HPDE6-E6E7 (cell line): ENCODE measurements around the gene CYP2A6.
"Not testable (repeated sequence)": the region's sequence is repeated elsewhere in the genome, so short reads cannot be mapped to it uniquely, and the experiment has no call there.

Source experiments
- DNase-seq: peaks from one replicate; pipeline ENCODE4 v3.0.0; 2011; ENCODE audit warnings: missing footprints; ENCODE audit errors: extremely low spot score

CYP2A6 gene

DNA sequence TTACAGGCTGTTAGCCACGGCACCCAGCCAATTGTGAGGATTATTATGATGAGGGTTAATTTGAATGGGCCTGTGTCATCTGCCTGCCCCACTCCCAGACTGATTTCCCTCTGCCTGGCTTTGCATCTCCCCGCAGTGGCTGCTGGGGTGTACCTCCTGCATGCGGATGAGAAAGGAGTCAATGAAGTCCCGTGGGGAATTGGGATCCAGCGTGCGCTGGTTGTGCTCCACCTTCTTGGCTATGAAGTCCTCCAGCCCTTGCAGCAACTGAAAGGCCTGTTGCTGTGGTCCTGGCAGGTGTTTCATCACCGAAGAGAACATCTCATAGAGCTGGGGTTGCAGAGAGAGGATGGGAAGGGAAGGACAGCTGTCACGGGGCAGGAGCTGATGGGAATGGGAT is 3.5 kb downstream of the CYP2A6 start:
- DNase-seq, result not testable (repeated sequence)

DNA sequence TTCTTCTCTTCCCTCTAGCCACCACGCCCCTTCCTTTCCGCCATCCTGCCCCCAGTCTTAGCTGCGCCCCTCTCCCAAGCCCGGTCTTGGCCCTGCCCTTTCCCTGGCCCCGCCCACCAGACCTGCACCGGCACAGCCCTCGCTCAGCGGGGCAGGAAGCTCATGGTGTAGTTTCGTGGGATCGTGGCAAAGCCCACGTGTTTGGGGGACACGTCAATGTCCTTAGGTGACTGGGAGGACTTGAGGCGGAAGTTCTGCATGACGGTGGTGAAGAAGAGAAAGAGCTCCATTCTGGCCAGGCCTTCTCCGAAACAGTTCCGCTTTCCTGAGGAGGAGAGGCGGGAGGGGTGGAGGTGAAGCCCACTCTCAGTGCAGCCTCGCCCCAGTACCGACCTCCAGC is 6.6 kb downstream of the CYP2A6 start:
- DNase-seq, result not testable (repeated sequence)

DNA sequence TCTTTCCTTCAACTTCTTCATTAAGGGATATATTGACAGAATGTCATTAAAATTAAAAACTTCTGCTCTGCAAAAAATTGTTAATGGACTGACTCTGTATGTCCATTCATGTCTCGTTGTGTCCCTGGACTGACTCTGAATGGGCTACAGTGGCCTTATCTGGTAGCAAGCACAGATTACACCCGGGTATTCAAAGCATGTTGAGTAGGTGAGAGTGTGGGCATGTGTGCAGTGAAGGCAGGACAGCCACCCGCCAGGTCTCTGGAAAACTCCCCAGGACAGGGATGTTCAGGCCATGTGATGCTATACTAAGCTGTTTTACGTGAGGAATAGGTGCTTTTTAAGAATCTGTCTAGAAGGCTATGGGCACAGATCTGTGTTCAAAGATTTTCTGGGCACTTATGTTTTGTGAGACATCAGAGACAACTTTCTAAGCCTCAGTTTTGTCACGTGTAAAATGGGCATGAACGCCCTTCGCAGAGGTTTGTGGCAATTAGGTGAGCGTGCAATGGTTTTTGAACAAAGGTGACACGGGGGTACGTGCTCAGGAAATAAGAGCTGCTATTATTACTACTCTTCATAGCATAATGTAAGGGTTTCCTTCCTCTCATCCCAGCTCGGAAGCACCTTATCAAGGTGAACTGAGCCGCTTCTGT is 7.1 kb downstream of the CYP2A6 start:
- not testable (repeated sequence) for DNase-seq

DNA sequence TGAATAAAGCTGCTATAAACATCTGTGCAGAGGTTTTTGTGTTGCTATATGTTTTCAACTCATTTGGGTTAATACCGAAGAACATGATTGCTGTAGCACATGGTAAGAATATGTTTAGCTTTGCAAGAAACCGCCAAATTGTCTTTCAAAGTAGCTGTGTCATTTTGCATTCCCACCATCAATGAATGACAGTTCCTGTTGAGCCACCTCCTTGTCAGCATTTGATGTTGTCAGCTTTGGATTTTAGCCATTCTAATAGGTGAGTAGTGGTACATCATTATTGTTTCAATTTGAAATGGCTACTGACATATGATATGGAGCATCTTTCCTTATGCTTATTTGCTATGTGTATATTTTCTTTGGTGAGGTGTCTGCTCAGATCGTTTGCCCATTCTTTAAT is 8.2 kb downstream of the CYP2A6 start:
- not testable (repeated sequence) for DNase-seq

DNA sequence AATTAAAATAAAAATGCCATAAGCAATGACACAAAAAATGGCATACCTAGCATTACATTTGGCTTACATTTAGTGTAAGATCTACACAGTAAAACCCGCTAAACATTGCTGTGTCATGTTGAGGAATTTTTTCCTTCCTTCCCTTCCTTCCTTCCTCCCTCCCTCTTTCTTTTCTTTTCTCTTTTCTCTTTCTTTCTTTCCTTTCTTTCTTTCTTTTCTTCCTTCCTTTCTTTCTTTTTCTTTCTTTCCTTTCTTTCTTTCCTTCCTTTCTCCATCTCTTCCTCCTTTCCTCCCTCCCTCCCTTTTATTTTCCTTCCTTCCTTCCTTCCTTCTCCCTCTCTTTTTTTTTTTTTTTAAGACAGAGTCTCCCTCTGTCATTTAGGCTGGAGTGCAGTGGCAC is 11.8 kb downstream of the CYP2A6 start:
- not testable (repeated sequence) for DNase-seq

DNA sequence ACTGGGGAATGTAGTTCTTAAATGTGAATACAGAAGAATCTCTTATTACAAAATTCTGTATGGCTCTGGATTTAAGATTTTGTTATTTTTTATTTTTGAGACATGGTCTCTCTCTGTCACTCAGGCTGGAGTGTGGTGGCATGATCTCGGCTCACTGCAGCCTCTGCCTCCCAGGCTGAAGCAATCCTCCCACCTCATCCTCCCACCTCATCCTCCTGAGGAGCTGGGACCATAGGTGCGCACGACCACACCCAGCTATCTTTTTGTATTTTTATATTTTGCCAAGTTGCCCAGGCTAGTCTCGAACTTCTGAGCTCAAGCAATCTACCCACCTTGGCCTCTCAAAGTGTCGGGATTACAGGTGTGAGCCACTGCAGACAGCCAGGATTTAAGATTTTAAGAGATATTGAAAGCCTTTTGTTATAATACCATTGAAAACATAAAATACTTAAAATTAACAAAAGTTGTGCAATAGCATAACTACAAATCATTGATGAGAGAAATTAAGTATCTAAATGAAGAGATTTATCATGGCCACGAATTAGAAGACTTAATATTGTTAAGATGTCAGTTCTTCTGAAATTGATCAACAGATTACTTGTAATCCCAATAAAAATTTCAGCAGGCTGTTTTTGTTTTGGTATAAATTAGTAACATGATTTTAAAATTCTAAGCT is 13.4 kb downstream of the CYP2A6 start:
- DNase-seq, result no peak

DNA sequence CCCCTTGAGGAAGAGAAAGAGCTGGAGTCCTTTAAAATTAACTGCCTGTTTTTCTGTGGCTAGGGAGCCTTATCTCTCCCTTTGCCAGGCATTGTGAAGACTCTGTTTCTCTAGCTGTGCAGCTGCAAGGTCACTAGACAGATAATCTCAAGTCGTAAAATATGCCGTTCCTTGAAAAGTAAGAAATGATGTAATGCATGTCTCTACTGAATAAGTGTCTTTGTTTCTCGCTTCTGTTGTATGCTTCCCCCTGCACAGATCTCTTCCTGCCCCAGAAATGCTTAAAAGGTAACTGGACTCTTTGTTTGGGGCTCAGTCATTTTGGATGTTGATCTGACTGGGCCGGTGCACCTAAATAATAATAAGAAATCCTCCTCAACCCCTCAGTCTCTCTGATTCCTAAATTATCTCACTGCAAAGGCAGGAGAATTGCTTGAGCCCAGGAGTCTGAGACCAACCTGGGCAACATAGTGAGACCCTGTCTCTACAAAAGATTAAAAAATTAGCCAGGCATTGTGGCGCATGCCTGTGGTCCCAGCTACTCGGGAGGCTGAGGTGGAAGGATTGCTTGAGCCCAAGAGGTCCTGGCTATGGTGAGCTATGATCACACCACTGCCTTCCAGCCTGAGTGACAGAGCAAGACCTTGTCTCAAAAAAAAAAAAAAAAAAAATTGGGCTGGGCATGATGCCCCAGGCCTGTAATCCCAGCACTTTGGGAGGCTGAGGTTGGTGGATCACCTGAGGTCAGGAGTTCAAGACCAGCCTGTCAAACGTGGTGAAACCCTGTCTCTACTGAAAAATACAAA is 16.3 kb downstream of the CYP2A6 start:
- DNase-seq, result not testable (repeated sequence)

DNA sequence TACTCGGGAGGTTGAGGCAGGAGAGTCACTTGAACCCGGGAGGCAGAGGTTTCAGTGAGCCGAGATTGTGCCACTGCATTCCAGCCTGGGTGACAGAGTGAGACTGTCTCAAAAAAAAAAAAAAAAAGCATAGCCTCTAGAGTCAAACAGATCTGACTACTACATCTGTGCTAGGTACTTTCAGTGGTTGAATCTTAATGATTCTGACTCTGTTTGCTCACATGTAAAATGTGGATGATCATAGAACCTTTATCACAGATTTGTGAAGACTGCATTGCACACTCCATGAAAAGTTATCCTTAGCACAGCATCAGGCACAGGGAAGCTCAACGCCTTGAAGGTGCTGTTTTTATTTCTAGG is 17.8 kb downstream of the CYP2A6 start:
- DNase-seq, result not testable (repeated sequence)

DNA sequence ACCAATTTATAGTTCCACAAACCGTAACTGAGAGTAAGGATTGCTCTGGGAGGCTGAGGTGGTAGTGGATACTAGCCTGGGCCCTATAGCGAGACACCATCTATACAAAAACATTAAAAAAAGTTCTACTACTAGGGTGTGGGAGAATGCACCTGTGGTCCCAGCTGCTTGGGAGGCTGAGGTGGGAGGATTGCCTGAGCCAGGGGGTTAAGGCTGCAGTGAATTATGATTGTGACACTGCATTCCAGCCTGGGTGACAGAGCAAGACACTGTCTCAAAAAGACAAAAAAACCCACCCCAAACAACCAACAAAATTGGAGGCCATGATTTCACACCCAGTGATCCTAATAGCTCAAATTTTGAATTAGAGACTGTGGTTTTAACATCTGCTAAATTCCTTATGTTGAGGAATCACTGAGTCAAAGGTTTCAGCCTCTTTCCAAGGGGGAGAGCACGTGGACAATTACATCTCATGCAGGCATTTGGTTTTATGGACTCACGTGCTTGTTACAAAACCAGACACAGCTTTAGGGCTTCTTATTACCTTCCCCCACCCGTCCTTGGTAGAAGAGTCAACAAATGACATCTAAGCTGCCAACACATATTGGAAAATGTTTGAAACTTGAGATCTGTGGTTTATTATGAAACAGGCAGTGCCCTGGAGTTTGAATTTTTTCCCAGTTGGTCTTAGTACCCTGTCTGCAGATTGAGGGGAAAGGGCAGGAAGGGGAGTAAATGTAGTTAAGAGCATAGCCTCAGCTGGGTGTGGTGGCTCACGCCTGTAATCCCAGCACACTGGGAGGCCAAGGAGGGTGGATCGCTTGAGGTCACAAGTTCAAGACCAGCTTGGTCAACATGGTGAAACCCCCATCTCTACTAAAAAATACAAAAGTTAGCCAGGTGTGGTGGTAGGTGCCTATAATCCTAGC is 18.5 kb downstream of the CYP2A6 start:
- no peak for DNase-seq

DNA sequence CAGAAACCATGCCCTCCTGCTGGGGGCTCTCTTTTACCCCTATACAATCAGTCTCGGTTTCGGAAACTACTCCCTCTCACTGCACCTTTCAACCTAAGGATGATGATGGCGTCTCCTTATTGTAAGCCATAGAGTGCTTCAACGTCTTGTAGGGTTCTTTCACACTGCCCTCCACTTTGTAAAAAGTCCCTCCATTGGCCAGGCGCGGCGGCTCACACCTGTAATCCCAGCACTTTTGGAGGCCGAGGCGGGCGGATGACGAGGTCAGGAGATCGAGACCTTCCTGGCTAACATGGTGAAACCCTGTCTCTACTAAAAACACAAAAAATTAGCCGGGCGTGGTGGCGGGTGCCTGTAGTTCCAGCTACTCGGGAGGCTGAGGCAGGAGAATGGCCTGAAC is 19.5 kb downstream of the CYP2A6 start:
- not testable (repeated sequence) for DNase-seq

DNA sequence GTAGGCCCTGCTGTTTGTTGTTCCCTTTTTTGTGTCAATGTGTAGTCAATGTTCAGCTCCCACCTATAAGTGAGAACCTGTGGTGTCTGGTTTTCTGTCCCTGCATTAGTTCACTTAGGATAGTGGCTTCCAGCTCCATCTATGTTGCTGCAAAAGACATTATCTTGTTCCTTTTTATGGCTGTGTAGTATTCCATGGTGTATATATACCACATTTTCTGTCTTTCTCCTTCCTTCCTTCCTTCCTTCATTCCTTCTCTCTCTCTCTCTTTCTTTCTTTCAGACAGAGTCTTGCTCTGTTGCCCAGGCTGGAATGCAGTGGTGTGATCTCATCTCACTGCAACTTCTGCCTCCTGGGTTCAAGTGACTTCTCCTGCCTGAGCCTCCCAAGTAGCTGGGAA is 21.0 kb downstream of the CYP2A6 start:
- DNase-seq, result no peak

DNA sequence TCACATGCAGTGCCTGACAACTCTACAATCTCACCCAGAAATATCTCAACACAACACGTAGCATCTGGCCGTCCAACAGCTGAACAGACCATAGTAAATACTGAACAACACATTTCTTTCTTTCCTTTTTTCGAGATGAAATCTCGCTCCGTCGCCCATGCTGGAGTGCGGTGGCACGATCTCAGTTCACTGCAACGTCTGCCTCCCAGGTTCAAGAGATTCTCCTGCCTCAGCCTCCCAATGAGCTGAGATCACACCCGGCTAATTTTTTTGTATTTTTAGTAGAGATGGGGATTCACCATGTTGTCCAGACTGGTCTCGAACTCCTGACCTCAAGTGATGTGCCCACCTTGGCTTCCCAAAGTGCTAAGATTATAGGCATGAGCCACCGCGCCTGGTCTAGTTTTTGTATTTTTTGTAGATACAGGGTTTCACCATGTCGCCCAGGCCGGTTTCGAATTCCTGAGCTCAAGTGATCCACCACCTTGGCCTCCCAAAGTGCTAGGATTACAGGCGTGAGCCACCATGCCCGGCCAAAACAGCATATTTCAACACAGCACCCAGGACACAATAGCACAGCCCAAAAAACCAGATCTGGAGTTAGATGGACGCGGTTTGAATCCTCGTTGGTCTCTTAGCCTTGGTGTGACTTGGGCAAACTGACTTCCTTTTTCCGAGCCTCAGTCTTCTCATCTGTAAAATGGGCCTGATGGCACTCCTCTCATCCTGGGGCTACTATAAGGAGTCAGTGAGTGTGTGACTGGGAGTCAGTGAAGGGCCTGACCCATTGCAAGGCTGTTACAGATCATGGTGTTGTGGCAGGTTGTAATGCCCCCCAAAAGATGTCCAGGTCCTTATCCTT is 22.6 kb downstream of the CYP2A6 start:
- no peak for DNase-seq

DNA sequence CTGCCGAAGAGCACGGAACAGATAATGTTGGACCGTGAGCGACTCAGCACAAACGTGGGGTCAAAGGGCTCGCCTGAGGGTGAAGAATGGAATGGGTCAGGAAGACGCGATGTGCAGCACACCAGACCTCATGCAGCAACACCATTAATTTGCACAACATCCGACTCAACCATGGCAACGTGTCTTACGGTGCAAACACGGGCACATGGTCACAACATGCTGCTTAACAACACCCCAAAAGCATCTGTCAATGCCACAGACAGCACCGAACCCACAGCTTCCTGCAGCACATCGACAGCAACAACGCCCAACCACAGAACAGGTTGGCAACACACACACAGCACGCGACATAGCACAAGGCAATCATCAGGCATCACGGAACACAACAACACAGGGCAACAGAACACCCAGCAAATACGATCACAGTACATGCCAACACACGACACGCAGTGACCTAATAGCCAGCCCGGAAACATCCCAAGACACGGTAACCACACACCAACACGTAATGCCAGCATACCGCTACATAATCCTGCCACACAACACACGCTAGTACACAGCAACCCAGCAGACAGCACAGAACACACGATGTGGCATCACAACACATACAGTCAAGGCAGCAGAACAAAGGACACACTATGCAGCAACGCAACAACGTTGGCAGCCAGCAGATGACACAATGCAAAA is 23.4 kb downstream of the CYP2A6 start:
- DNase-seq, result not testable (repeated sequence)

DNA sequence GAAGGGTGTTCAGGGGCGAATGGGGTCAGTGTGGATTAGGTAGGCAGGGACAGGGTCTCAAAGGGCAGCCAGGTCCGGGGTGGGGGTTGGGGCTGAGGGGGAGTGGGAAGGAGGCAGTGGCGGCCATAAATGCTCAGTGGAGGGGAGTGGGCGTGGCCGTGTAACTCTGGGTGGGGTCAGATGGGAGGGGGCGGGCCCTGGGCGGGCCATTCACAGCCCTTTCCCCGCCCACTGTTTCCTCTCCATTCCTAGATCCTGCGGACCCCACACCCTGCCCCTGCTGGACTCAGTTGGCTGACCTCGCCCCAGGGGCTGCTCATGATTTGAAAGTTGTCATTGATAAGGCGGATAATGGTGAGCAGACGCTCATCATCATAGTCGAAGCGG is 23.9 kb downstream of the CYP2A6 start:
- DNase-seq, result not testable (repeated sequence)

DNA sequence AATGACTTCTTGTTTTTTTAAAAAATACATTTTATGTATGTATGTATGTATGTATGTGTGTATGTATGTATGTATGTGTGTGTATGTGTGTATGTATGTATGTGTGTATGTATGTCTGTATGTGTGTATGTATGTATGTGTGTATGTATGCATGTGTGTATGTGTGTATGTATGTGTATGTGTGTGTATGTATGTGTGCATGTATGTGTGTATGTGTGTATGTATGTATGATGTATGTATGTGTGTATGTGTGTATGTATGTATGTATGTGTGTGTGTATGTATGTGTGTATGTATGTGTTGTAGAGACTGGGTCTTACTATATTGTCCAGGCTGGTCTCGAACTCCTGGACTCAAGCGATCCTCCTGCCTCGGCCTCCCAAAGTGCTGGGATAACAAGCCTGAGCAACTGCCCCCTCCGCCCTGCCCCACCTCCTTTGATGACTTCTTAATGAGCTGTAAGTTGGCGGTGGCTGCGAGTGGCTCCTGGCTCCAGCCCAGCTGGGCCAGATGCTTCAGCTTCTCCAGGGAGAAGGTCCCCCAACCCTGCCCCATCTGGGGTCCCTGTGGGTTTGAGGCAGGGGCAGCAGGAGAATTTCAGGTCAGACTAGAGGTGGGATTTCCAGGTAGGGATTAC is 24.7 kb downstream of the CYP2A6 start:
- not testable (repeated sequence) for DNase-seq

DNA sequence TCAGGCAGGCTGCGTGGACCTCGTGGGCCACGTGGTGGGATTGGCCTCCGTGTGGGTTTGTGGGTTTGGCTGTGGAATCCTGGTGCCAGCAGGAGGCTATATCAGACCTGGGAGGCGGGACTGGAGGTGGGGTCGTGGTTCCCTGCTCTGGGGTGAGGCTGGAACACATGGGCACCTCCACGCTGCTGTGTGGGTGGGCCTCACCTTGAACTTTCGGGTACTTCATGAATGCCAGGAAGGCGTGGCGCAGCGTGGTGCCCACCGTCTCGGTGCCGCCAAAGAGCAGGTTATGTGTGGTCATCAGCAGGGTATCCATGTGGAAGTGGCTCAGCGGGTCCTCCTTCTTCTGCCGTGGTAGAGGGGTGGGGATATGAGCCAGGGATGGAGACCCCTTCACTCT is 25.3 kb downstream of the CYP2A6 start:
- DNase-seq, result not testable (repeated sequence)

DNA sequence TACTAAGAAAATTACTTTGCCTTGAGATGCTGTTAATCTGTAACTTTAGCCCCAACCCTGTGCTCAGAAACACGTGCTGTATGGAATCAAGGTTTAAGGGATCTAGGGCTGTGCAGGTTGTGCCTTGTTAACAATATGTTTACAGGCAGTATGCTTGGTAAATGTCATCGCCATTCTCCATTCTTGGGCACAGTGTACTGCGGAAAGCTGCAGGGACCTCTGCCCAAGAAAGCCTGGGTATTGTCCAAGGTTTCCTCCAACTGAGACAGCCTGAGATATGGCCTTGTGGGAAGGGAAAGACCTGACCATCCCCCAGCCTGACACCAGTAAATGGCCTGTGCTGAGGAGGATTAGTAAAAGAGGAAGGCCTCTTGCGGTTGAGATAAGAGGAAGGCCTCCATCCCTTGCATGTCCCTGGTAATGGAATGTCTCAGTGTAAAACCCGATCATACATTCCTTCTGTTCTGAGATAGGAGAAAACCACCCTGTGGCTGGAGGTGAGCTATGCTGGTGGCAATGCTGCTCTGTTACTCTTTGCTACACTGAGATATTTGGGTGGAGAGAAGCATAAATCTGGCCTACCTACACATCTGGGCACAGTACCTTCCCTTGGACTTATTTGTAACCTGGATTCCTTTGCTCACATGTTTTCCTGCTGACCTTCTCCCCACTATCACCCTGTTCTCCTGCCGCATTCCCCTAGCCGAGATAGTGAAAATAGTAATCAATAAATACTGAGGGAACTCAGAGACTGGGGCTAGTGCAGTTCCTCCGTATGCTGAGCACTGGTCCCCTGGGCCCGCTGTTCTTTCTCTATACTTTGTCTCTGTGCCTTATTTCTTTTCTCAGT is 27.3 kb downstream of the CYP2A6 start:
- DNase-seq, result not testable (repeated sequence)

DNA sequence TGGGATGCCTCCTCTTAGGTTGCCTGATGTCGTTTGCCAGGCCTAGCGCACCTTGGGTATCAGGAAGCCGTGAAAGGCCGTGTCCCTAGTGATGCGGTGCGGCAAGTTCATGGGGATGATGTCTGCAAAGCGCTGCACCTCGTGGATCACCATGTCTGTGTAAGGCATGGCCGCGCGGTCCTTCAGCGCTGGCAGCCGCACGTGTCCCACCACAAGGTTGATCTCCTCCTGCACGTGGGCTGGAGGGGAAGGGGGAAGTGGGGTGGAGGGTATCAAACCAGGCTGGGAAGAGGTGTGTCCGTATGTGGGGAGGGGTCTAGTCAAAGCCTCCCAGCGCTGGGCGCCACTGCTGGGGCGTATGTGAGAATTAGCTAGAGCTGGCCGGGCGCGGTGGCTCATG is 28.1 kb downstream of the CYP2A6 start:
- DNase-seq, result no peak
